ENCODE results near the gene ELFN1.

The ELFN1 gene

GRCh38 chr7:1741246-1741645, 71.2 kb downstream of the ELFN1 start:
- H3K9ac ChIP-seq (ENCODE audit: low read depth, low read length), result no peak overlapping the region
- H3K36me3 ChIP-seq (ENCODE audit: control insufficient read depth, insufficient read depth, low read length), result no peaks in the 10 kb centered on the region
- no peaks in the 10 kb centered on the region for H3K4me1 ChIP-seq (ENCODE audit: control insufficient read depth, insufficient read depth, low read length)
- no peak overlapping the region for H3K4me3 ChIP-seq (ENCODE audit: low read depth, low read length)
- no peaks in the 10 kb centered on the region for H3K27me3 ChIP-seq (ENCODE audit: control insufficient read depth, insufficient read depth, low read length)
- H3K27ac ChIP-seq (ENCODE audit: low read depth, low read length), result no peak overlapping the region
- no peaks in the 10 kb centered on the region for H3K9me3 ChIP-seq (ENCODE audit: control insufficient read depth, insufficient read depth, low read length)

DNA sequence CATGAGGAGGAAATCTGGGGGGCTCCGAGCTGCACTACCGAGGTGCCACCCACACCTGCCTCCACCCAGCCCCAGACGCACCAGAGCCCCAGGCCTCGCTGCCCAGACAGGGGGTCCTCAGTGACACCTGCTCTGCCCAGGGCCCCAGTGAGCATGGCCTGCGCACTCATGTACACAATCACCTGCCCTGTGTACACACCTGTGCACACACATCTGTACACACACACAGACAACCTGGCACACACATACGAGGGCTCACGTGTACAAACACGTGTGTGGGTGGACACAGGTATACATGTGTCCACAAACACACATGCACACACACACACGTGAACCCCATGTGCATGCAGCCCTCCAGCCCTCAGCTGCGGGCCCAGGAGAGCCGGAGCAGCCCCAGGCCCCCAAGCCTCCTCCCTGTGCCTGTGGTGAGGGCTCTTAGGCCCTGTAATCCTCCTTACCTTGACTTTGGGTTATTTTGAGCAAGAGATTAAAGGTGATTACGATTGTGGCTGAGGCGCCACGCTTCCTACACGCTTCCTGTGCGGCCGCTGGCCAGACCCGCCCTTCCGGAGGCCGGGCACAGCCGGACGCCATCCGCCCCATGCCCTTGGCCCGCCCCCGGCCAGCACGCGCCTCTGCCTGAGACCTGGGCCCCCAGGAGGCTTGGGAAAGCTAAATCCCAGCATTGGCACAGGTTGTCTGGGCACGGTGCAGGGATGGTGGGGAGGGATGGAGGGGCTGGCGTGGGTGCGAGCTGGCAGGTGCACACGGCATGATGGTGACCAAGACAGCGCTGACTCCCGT, 71.9 kb downstream of the ELFN1 start:
- no peaks in the 10 kb centered on the region for H3K4me1 ChIP-seq (ENCODE audit: control insufficient read depth, insufficient read depth, low read length)
- H3K27me3 ChIP-seq (ENCODE audit: control insufficient read depth, insufficient read depth, low read length), result no peaks in the 10 kb centered on the region
- H3K9me3 ChIP-seq (ENCODE audit: control insufficient read depth, insufficient read depth, low read length), result no peaks in the 10 kb centered on the region
- H3K4me3 ChIP-seq (ENCODE audit: low read depth, low read length), result no peak overlapping the region
- no peak overlapping the region for H3K27ac ChIP-seq (ENCODE audit: low read depth, low read length)
- H3K36me3 ChIP-seq (ENCODE audit: control insufficient read depth, insufficient read depth, low read length), result no peaks in the 10 kb centered on the region
- H3K9ac ChIP-seq (ENCODE audit: low read depth, low read length), result no peak overlapping the region

GRCh38 chr7:1742555-1743303, 72.7 kb downstream of the ELFN1 start:
- Histone ChIP-seq H3K9ac (ENCODE audit: low read depth, low read length) (no peak overlapping the region), H3K4me1 (ENCODE audit: control insufficient read depth, insufficient read depth, low read length) (no peaks in the 10 kb centered on the region), H3K4me3 (ENCODE audit: low read depth, low read length) (no peak overlapping the region), H3K27ac (ENCODE audit: low read depth, low read length) (no peak overlapping the region), H3K36me3 (ENCODE audit: control insufficient read depth, insufficient read depth, low read length) (no peaks in the 10 kb centered on the region), H3K27me3 (ENCODE audit: control insufficient read depth, insufficient read depth, low read length) (no peaks in the 10 kb centered on the region), H3K9me3 (ENCODE audit: control insufficient read depth, insufficient read depth, low read length) (no peaks in the 10 kb centered on the region)

DNA sequence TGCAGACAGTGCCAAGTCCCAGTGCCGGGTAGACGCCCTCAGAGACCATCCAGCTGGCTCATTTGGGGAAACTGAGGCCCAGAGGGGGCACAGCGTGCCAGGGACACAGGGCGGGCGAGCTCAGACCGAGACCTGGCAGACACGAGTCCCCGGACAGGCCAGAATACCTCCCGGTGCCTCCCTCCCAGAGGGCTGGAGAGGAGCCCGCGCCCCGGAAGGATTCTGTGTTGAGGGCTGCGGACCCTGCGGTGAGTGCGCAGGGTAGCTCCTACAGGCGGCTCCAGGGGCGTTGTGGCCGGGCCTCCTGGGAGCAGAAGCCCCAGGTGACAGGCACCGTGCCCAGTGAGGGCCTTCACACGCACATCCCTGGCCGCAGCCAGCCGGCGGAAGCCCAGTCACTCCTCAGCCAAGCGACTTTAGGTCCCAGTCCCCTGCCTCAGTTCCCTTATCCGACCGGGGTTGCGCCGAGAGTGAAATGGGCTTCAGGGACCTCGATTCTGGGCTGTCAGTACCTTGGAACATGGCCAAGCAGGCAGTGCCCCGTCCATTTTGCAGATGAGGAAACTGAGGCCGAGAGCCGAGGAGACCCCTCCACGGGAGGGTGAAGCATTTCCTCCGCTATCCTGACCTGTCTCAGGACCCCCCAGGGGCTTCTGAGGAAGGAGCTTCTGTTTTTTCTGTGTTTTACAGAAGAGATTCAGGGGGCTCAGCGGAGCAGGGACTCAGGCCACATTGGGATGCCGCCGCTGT, 73.6 kb downstream of the ELFN1 start:
- Histone ChIP-seq H3K27me3 (ENCODE audit: control insufficient read depth, insufficient read depth, low read length) (no peaks in the 10 kb centered on the region), H3K36me3 (ENCODE audit: control insufficient read depth, insufficient read depth, low read length) (no peaks in the 10 kb centered on the region), H3K4me1 (ENCODE audit: control insufficient read depth, insufficient read depth, low read length) (no peaks in the 10 kb centered on the region), H3K4me3 (ENCODE audit: low read depth, low read length) (no peak overlapping the region), H3K9ac (ENCODE audit: low read depth, low read length) (no peak overlapping the region), H3K9me3 (ENCODE audit: control insufficient read depth, insufficient read depth, low read length) (no peaks in the 10 kb centered on the region), H3K27ac (ENCODE audit: low read depth, low read length) (no peak overlapping the region)

DNA sequence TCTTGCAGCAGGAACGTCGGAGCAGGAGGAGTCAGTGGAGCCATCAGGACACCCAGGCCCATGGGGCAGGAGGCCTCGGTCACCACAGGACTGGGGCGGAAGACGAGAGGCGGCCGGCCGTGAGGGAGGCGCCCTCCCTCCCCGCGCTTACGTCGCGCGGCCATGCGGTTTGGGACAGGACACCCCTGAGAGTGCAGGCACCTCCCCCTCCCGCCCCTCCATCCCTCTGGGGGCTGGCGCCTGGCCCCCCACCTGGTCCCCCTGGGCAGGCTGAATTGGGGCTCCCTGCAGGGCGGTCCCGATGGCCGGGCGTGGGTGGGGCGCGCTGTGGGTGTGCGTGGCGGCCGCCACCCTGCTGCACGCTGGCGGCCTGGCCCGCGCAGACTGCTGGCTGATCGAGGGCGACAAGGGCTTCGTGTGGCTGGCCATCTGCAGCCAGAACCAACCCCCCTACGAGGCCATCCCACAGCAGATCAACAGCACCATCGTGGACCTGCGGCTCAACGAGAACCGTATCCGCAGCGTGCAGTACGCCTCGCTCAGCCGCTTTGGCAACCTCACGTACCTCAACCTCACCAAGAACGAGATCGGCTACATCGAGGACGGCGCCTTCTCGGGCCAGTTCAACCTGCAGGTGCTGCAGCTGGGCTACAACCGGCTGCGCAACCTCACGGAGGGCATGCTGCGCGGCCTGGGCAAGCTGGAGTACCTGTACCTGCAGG, 74.4 kb downstream of the ELFN1 start:
- Histone ChIP-seq H3K27ac (ENCODE audit: low read depth, low read length) (no peak overlapping the region), H3K27me3 (ENCODE audit: control insufficient read depth, insufficient read depth, low read length) (no peaks in the 10 kb centered on the region), H3K36me3 (ENCODE audit: control insufficient read depth, insufficient read depth, low read length) (no peaks in the 10 kb centered on the region), H3K9ac (ENCODE audit: low read depth, low read length) (no peak overlapping the region), H3K4me1 (ENCODE audit: control insufficient read depth, insufficient read depth, low read length) (no peaks in the 10 kb centered on the region), H3K4me3 (ENCODE audit: low read depth, low read length) (no peak overlapping the region), H3K9me3 (ENCODE audit: control insufficient read depth, insufficient read depth, low read length) (no peaks in the 10 kb centered on the region)

DNA sequence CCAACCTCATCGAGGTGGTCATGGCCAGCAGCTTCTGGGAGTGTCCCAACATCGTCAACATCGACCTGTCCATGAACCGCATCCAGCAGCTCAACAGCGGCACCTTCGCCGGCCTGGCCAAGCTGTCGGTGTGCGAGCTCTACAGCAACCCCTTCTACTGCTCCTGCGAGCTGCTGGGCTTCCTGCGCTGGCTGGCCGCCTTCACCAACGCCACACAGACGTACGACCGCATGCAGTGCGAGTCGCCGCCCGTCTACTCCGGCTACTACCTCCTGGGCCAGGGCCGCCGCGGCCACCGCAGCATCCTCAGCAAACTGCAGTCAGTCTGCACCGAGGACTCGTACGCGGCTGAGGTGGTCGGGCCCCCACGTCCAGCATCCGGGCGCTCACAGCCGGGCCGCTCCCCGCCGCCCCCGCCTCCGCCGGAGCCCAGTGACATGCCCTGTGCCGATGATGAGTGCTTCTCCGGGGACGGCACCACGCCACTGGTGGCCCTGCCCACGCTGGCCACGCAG, 75.0 kb downstream of the ELFN1 start:
- no peak overlapping the region for H3K4me3 ChIP-seq (ENCODE audit: low read depth, low read length)
- no peak overlapping the region for H3K9ac ChIP-seq (ENCODE audit: low read depth, low read length)
- H3K9me3 ChIP-seq (ENCODE audit: control insufficient read depth, insufficient read depth, low read length), result no peaks in the 10 kb centered on the region
- H3K27me3 ChIP-seq (ENCODE audit: control insufficient read depth, insufficient read depth, low read length), result no peaks in the 10 kb centered on the region
- no peak overlapping the region for H3K27ac ChIP-seq (ENCODE audit: low read depth, low read length)
- H3K36me3 ChIP-seq (ENCODE audit: control insufficient read depth, insufficient read depth, low read length), result no peaks in the 10 kb centered on the region
- no peaks in the 10 kb centered on the region for H3K4me1 ChIP-seq (ENCODE audit: control insufficient read depth, insufficient read depth, low read length)

DNA sequence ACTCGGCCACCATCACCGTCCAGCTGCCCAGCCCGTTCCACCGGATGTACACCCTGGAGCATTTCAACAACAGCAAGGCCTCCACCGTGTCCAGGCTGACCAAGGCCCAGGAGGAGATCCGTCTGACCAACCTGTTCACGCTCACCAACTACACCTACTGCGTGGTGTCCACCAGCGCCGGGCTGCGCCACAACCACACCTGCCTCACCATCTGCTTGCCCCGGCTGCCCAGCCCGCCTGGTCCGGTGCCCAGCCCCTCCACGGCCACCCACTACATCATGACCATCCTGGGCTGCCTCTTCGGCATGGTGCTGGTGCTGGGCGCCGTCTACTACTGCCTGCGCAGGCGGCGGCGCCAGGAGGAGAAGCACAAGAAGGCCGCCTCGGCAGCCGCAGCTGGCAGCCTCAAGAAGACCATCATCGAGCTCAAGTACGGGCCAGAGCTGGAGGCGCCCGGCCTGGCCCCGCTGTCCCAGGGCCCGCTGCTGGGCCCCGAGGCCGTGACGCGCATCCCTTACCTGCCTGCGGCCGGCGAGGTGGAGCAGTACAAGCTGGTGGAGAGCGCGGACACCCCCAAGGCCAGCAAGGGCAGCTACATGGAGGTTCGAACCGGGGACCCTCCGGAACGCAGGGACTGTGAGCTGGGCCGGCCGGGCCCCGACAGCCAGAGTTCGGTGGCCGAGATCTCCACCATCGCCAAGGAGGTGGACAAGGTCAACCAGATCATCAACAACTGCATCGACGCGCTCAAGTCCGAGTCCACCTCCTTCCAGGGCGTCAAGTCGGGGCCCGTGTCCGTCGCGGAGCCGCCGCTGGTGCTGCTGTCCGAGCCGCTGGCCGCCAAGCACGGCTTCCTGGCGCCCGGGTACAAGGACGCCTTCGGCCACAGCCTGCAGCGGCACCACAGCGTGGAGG, 75.8 kb downstream of the ELFN1 start:
- Histone ChIP-seq H3K9ac (ENCODE audit: low read depth, low read length) (no peak overlapping the region), H3K27ac (ENCODE audit: low read depth, low read length) (no peak overlapping the region), H3K4me3 (ENCODE audit: low read depth, low read length) (no peak overlapping the region), H3K9me3 (ENCODE audit: control insufficient read depth, insufficient read depth, low read length) (no peaks in the 10 kb centered on the region), H3K27me3 (ENCODE audit: control insufficient read depth, insufficient read depth, low read length) (no peaks in the 10 kb centered on the region), H3K4me1 (ENCODE audit: control insufficient read depth, insufficient read depth, low read length) (no peaks in the 10 kb centered on the region), H3K36me3 (ENCODE audit: control insufficient read depth, insufficient read depth, low read length) (no peaks in the 10 kb centered on the region)

- H3K27me3 ChIP-seq (ENCODE audit: control insufficient read depth, insufficient read depth, low read length), result no peaks in the 10 kb centered on the region
- H3K36me3 ChIP-seq (ENCODE audit: control insufficient read depth, insufficient read depth, low read length), result no peaks in the 10 kb centered on the region
- no peaks in the 10 kb centered on the region for H3K4me1 ChIP-seq (ENCODE audit: control insufficient read depth, insufficient read depth, low read length)
- no peak overlapping the region for H3K9ac ChIP-seq (ENCODE audit: low read depth, low read length)
- no peak overlapping the region for H3K4me3 ChIP-seq (ENCODE audit: low read depth, low read length)
- no peaks in the 10 kb centered on the region for H3K9me3 ChIP-seq (ENCODE audit: control insufficient read depth, insufficient read depth, low read length)
- H3K27ac ChIP-seq (ENCODE audit: low read depth, low read length), result no peak overlapping the region
Measured at GRCh38 chr7:1746491-1746975, 76.5 kb downstream of the ELFN1 start.

DNA sequence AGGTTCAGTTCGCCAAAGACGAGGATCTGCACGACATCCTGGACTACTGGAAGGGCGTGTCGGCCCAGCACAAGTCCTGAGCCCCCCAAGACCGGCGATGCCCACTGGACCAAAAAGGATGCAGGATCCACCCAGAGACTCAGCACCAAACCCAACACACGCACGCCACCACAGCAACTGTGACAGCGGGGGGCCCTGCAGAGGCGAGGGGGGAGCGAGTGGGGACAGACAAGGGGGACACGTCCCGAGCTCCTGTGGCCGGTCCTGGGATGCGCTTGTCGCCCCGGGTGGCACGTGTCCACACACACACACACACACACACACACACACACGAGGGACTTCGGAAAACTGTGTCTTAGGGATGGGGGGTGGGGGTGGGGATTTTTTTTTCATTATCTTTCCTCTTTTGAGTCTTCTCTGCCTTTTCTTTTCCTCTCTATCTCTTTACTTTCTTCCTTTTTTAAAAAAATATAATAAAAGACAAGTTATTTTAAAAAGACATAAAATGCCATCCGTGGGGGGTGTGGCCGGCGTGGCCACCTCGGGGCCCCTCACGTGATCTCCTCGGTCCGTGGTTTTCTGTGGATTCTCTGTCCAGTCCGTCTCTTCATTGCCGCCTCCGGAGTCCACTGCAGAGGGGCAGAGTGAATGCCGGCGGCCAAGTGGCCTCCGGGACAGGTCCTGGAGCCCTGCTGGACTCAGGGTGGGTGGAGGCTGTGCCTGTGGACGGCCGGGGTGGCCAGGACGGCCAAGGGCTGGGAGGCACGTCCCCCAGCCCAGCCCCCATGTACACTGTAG, 77.1 kb downstream of the ELFN1 start:
- no peaks in the 10 kb centered on the region for H3K27me3 ChIP-seq (ENCODE audit: control insufficient read depth, insufficient read depth, low read length)
- H3K9ac ChIP-seq (ENCODE audit: low read depth, low read length), result no peak overlapping the region
- no peak overlapping the region for H3K4me3 ChIP-seq (ENCODE audit: low read depth, low read length)
- H3K36me3 ChIP-seq (ENCODE audit: control insufficient read depth, insufficient read depth, low read length), result no peaks in the 10 kb centered on the region
- H3K4me1 ChIP-seq (ENCODE audit: control insufficient read depth, insufficient read depth, low read length), result no peaks in the 10 kb centered on the region
- H3K9me3 ChIP-seq (ENCODE audit: control insufficient read depth, insufficient read depth, low read length), result no peaks in the 10 kb centered on the region
- no peak overlapping the region for H3K27ac ChIP-seq (ENCODE audit: low read depth, low read length)
